Lower leg skin (tissue), 3 donors: Measurements from ENCODE around the gene TRAF2.

Source experiments
- CTCF ChIP-seq, 3 donors: fragments of 450-650 bp; IDR thresholded peaks; one replicate each; pipeline ENCODE4 v1.5.1; 2016; ENCODE audit warnings: antibody characterized with exemption in 3 of 3, mild to moderate bottlenecking in 3 of 3, moderate library complexity in 2 of 3
- POLR2A ChIP-seq, 2 donors: fragments of 450-650 bp; IDR thresholded peaks; one replicate each; pipeline ENCODE4 v1.6.1; 2016 to 2017; ENCODE audit warnings: antibody characterized with exemption in 2 of 2, mild to moderate bottlenecking in 1 of 2, moderate library complexity in 1 of 2

DNA sequence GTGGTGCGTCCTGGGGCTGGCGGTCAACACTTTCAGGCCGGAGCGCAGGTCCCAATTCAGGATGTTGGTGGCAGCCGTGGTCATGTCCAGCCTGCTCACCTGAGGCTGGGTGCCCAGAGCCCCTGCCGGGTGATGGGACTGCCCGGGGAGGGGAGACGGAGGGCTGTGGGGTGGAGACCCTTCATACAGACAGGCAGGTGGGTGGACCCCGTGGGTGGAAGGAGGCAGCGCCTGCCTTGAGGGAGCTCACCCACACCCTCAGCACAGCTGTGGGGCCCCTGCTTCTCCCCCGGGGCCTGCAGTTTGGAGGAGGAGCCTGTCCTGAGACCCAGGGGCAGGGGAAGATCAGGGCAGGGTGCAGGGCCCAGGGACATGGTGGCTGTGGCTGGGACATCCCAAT is 84.0 kb downstream of the TRAF2 start:
- TF ChIP-seq CTCF (IDR thresholded peaks at IDR 0.05) (no peak), POLR2A (IDR thresholded peaks at IDR 0.05) (no peak)
